Bronchial epithelial cell (primary cell): ENCODE results near the gene HOXB9. TPM values are rescaled to one million over a fixed set of nuclear protein-coding genes. Genes with fewer than 3 reads are reported as not detected.

Source experiments
- DNase-seq: peaks from one replicate; pipeline ENCODE4 v3.0.0-alpha.2; 2010; ENCODE audit warnings: low read depth
- FAIRE-seq: peaks from 2 replicates; lab custom pipeline; 2011; peaks lifted over from hg19 to GRCh38; lab: Jason Lieb, UNC
- H3K27me3 ChIP-seq: 2 replicates; pipeline ENCODE4 v1.5.1; 2011; ENCODE audit warnings: low read length; ENCODE audit not compliant: control insufficient read depth, insufficient read depth
- H3K36me3 ChIP-seq: 2 replicates; pipeline ENCODE4 v1.5.1; 2011; ENCODE audit warnings: low read length; ENCODE audit not compliant: control insufficient read depth, insufficient read depth
- H3K4me3 ChIP-seq: 2 replicates; pipeline ENCODE4 v1.5.1; 2011; ENCODE audit warnings: mild to moderate bottlenecking, low read depth, low read length, control low read depth
- CTCF ChIP-seq: IDR thresholded peaks from 2 replicates; pipeline ENCODE4 v1.5.1; 2011; ENCODE audit warnings: mild to moderate bottlenecking, moderate library complexity, low read length, control low read depth, inconsistent platforms; ENCODE audit not compliant: insufficient read depth, severe bottlenecking
- total RNA-seq: library from RNA; depleted of rRNA; stranded (reverse); fragments of >200 nt; gene quantifications from 2 replicates; pipeline ENCODE4 v1.2.1, GENCODE V29; 2014

HOXB9 gene
- total RNA-seq, 1 donor from 2014 or later, result not detected

- FAIRE-seq (no peak), DNase-seq (no peak)
- Histone ChIP-seq H3K36me3 (no peaks in the 10 kb centered on the region), H3K27me3 (peaks cover 27% of the 10 kb centered on the region), H3K4me3 (no peak overlapping the region)
- TF ChIP-seq CTCF, result no peak
Observed at GRCh38 chr17:48649741-48650140, 23.6 kb upstream of the HOXB9 start.

GRCh38 chr17:48647963-48648245, 21.7 kb upstream of the HOXB9 start:
- peaks cover 44% of the 10 kb centered on the region for H3K27me3 ChIP-seq
- no peaks in the 10 kb centered on the region for H3K36me3 ChIP-seq
- no peak overlapping the region for H3K4me3 ChIP-seq
- DNase-seq (no peak), FAIRE-seq (no peak)
- no peak for TF ChIP-seq CTCF

GRCh38 chr17:48647103-48647962, 21.2 kb upstream of the HOXB9 start:
- no peak for DNase-seq
- FAIRE-seq, result no peak
- H3K4me3 ChIP-seq, result no peak overlapping the region
- no peaks in the 10 kb centered on the region for H3K36me3 ChIP-seq
- no peak for TF ChIP-seq CTCF
- peaks cover 49% of the 10 kb centered on the region for H3K27me3 ChIP-seq

- H3K36me3 ChIP-seq, result no peaks in the 10 kb centered on the region
- peaks cover 56% of the 10 kb centered on the region for H3K27me3 ChIP-seq
- no peak overlapping the region for H3K4me3 ChIP-seq
- FAIRE-seq (no peak), DNase-seq (no peak)
- no peak for TF ChIP-seq CTCF
Observed at GRCh38 chr17:48646183-48647102, 20.3 kb upstream of the HOXB9 start.

GRCh38 chr17:48645639-48646182, 19.6 kb upstream of the HOXB9 start:
- Histone ChIP-seq H3K36me3 (no peaks in the 10 kb centered on the region), H3K4me3 (no peak overlapping the region), H3K27me3 (peaks cover 63% of the 10 kb centered on the region)
- no peak for TF ChIP-seq CTCF
- FAIRE-seq (no peak), DNase-seq (no peak)
